Measurements from ENCODE around the gene GAL3ST1.

GAL3ST1 gene

DNA sequence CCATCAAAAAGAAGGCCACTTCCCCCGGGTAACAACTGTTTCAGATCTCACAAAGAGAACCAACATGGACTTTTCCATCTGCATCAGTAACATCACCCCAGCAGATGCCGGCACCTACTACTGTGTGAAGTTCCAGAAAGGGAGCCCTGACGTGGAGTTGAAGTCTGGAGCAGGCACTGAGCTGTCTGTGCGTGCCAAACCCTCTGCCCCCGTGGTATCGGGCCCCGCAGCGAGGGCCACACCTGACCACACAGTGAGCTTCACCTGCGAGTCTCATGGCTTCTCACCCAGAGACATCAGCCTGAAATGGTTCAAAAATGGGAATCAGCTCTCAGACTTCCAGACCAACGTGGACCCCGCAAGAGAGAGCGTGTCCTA, 31.7 kb downstream of the GAL3ST1 start:
- TF ChIP-seq, protein P1, sequence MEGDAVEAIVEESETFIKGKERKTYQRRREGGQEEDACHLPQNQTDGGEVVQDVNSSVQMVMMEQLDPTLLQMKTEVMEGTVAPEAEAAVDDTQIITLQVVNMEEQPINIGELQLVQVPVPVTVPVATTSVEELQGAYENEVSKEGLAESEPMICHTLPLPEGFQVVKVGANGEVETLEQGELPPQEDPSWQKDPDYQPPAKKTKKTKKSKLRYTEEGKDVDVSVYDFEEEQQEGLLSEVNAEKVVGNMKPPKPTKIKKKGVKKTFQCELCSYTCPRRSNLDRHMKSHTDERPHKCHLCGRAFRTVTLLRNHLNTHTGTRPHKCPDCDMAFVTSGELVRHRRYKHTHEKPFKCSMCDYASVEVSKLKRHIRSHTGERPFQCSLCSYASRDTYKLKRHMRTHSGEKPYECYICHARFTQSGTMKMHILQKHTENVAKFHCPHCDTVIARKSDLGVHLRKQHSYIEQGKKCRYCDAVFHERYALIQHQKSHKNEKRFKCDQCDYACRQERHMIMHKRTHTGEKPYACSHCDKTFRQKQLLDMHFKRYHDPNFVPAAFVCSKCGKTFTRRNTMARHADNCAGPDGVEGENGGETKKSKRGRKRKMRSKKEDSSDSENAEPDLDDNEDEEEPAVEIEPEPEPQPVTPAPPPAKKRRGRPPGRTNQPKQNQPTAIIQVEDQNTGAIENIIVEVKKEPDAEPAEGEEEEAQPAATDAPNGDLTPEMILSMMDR (IDR thresholded peaks at IDR 0.05), result no peak

DNA sequence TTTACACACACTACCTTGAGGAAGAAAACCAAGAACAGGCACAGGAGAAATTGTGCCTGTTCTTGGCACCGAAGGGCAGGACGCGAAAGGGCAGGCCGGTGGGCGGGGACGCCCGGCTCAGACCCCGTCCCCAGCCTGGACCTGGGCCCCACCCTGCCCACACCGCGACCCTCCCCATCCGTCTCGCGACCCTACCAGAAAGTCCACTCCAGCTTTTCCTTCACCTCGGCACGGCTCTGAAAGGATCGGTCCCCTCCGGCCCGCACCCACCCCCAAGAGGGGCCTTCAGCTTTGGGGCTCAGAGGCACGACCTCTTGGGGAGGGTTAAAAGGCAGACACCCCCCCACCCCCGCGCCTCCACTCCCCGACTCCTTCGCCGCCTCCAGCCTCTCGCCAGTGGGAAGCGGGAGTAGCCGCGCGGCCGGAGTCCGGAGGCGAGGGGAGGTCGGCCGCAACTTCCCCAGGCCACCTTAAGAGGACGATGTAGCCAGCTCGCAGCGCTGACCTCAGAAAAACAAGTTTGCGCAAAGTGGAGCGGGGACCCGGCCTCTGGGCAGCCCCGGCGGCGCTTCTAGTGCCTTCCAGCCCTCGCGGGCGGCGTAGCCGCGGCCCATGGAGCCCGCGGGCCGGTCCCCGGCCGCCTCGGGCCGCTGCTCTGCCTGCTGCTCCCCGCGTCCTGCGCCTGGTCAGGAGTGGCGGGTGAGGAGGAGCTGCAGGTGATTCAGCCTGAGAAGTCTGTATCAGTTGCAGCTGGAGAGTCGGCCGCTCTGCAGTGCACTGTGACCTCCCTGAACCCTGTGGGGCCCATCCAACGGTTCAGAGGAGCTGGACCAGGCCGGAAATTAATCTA, 32.3 kb downstream of the GAL3ST1 start:
- TF ChIP-seq, protein P1 (IDR thresholded peaks at IDR 0.05), result no peak

DNA sequence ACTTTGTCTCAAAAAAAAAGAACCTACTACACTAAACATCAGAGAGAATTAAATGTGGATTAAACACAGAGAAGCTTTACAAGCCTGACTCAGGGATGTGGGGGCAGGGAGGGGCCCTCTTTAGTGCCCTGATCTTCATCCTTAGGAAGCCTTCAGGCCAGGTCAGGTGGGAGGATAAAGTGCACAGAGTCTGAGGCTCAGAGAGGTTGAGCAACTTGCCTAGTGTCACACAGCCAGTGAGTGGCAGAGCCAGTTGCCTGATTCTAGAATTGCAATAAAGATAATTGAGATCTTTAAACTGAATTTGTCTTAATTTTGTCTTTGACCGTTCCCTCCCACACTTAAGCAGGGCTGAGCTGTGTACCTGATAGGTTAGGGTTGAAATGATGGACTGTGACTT, 35.1 kb downstream of the GAL3ST1 start:
- TF ChIP-seq, protein P1 (IDR thresholded peaks at IDR 0.05), result no peak

DNA sequence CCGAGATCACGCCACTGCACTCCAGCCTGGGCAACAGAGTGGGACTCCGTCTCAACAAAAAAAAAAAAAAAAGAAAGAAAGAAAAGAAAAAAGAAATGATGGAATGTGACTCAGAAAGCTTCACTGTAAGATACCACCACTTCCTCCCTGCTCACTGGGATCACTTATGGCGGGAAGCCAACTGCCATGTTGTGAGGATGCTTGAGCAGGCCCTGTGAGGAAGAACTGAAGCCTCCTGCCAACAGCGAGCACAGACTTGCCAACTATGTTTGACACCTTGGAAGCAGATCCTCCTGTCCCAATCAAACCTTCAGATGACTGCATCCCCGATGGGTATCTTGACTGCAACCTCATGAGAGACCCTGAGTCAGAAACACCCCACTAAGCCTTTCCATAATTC, 36.2 kb downstream of the GAL3ST1 start:
- TF ChIP-seq, protein P1 (IDR thresholded peaks at IDR 0.05), result no peak

DNA sequence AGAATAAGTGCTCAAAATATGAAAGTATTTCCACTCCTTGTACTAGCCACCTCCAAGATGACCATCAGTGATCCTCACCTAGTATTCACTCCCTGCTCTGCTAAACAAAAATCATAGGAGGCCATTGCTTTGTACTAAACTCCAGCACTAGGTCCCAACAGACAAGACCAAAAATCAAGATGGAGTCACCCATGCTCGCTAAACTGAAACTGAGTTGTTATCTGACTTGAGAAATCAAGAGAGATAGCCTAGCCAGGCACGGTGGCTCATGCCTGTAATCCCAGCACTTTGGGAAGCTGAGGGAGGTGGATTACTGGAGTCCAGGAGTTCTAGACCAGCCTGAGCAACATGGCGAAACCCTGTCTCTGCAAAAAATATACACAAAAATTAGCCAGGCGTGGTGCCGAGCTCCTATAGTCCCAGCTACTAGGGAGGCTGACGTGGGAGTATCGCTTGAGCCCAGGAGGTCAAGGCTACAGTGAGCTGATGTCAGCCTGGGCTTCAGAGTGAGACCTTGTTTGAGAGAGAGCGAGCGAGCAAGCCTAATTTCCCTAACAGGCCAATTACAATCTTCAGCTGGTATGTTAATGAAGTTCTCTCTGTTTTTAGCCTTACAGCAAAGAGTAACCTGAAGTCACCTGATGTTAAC, 37.3 kb downstream of the GAL3ST1 start:
- TF ChIP-seq, protein P1 (IDR thresholded peaks at IDR 0.05), result no peak

DNA sequence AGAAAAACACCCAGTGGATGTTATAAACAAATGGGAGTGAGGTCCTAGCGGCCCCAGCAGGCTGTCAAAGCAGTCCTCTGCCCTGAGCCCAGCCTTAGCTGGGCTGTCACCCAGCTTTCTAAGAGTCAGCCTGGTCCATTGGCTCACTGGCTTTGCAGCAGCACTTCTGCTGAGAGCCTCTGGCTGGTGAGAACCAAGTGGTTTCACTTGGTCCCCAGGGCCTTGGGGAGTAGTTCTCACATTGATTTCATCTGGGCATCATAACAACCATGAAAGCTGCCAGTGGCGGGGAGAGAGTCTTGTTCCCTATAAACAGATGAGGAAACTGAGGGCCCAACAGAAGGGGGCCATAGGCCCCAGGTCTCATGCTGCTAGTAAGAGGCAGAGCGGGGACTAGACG, 39.3 kb downstream of the GAL3ST1 start:
- TF ChIP-seq, protein P1 (IDR thresholded peaks at IDR 0.05), result no peak

DNA sequence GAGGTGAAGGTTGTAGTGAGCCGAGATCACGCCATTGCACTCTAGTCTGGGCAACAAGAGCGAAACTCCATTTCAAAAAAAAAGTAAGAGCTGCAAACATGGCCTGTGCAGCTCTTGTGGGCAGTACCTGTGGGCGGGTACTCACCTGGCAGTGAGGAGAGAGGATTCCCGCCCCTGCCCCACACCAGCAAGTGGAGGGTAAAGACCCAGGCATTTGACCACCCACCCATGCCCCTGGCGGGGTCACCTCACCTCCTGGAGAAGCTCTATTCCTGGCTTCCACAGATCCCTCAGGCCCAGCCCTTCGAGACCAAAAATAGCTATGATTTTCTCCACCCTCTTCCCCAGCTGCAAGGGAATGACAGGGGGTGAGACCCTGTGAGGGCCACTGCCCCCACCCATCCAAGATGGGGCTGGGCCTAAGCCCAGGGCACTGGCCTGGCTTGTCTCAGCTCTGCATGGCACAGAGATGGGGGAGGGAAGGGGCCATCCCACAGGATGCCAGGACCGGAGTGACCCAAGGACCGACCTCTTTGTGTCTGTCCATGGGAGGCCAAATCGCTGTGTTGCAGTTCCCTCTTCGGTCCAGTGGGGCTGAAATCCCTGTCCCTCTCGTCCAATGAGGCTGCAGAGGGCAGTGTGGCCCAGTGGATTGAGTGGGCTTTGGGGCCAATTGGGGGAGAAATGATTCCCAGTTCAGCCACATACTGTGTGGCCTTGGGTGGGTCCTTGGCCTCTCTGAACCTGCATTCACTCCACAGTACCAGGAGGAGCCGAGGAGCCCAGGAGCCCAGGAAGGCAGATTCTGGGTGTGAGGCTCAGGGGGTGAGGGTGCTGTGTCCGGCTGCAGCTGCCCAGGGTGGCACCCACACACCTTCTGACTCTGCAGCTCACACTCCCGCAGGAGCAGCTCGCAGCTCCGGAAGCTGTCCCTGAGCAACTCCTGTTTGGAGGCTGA, 42.5 kb downstream of the GAL3ST1 start:
- TF ChIP-seq, protein P1 (IDR thresholded peaks at IDR 0.05), result no peak
